GM20000 (cell line): ENCODE results near the gene KRT75.

Experiments
- DNase-seq: peaks from one replicate; pipeline ENCODE4 v3.0.0; 2012; ENCODE audit warnings: low spot score
- CTCF ChIP-seq: IDR thresholded peaks from 2 replicates; pipeline ENCODE4 v1.5.1; 2012; ENCODE audit warnings: mild to moderate bottlenecking, control low read depth; ENCODE audit errors: extremely low read depth, missing control alignments

KRT75 gene

GRCh38 chr12:52382854-52383253 is 51.3 kb downstream of the KRT75 start:
- no peak for DNase-seq

GRCh38 chr12:52381206-52381605 is 53.0 kb downstream of the KRT75 start:
- DNase-seq: no peak
- no peak for TF ChIP-seq CTCF

More at GRCh38 chr12:52382854-52383253, 51.3 kb downstream of the KRT75 start:
- TF ChIP-seq CTCF: no peak

GRCh38 chr12:52380271-52380694 is 53.9 kb downstream of the KRT75 start:
- peak; percentile 16 for TF ChIP-seq CTCF
- no peak for DNase-seq

- TF ChIP-seq CTCF: no peak
- no peak for DNase-seq
Observed at GRCh38 chr12:52379536-52379935, 54.6 kb downstream of the KRT75 start.

GRCh38 chr12:52378091-52378490 is 56.1 kb downstream of the KRT75 start:
- DNase-seq: no peak

GRCh38 chr12:52377266-52377665 is 56.9 kb downstream of the KRT75 start:
- TF ChIP-seq CTCF: no peak
- DNase-seq: no peak

More at GRCh38 chr12:52378091-52378490, 56.1 kb downstream of the KRT75 start:
- TF ChIP-seq CTCF: no peak
